ENCODE results near the gene WDR5.

DNA sequence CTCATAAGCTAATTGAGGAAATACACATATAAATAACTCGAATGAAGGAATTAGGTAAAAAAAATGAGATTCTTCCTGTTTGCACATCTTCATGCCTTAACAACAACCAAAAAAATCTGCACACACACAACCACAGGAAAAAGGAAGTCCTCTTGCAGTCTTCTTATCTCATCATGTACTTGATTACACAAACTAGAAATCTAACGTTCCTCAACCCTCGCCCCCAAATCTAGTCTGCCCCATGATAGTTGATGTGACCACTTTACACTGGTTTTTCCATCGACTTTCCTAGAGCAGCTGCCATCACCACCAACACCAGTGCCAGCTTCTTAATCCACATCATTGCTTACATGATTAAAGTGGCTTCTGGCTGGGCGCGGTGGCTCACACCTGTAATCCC, 59.7 kb downstream of the WDR5 start:
- no peak for TF ChIP-seq POLR2AphosphoS5 (IDR thresholded peaks at IDR 0.05)
- TF ChIP-seq, protein P1, sequence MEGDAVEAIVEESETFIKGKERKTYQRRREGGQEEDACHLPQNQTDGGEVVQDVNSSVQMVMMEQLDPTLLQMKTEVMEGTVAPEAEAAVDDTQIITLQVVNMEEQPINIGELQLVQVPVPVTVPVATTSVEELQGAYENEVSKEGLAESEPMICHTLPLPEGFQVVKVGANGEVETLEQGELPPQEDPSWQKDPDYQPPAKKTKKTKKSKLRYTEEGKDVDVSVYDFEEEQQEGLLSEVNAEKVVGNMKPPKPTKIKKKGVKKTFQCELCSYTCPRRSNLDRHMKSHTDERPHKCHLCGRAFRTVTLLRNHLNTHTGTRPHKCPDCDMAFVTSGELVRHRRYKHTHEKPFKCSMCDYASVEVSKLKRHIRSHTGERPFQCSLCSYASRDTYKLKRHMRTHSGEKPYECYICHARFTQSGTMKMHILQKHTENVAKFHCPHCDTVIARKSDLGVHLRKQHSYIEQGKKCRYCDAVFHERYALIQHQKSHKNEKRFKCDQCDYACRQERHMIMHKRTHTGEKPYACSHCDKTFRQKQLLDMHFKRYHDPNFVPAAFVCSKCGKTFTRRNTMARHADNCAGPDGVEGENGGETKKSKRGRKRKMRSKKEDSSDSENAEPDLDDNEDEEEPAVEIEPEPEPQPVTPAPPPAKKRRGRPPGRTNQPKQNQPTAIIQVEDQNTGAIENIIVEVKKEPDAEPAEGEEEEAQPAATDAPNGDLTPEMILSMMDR (IDR thresholded peaks at IDR 0.05), result no peak
- no peak for TF ChIP-seq POLR2A (IDR thresholded peaks at IDR 0.05)

Data from breast epithelium (tissue), 3 donors.